IMR-90 (cell line): Measurements from ENCODE around the gene ATP13A1. TPM values are rescaled to one million over a fixed set of nuclear protein-coding genes. Genes with fewer than 3 reads are reported as not detected.

Experiments
- ATAC-seq: fragments of 200-7000 bp; cut with Tn5 transposase; 2 replicates; pipeline ENCODE4 v1.9.1; 2020; ENCODE audit warnings: low read depth, mild to moderate bottlenecking, moderate library complexity
- BruUV-seq: library from RNA; stranded (reverse); fragments of 400-500 nt; replicated peaks from 2 replicates; lab custom pipeline; 2021; lab: Mats Ljungman, UMichigan
- CTCF ChIA-PET: fragments of 300-600 bp; formaldehyde crosslinking; extraction: SDS; loops from one replicate; lab custom pipeline; 2021; ENCODE audit warnings: antibody characterized with exemption; lab: Yijun Ruan, JAX
- POLR2A ChIA-PET: fragments of 300-600 bp; sonication (Branson Sonifier 250); formaldehyde crosslinking; loops from one replicate; lab custom pipeline; 2022; ENCODE audit warnings: antibody characterized with exemption; ENCODE audit not compliant: unreplicated experiment; lab: Charles Lee
- DNase-seq: peaks from one replicate; pipeline ENCODE4 v3.0.0; 2013
- H2AFZ ChIP-seq: replicated peaks from 2 replicates; pipeline ENCODE3; 2013; ENCODE audit warnings: low read length, mild to moderate bottlenecking; ENCODE audit not compliant: poor library complexity
- H2AK5ac ChIP-seq: 2 replicates; pipeline ENCODE4 v1.6.1; 2013; ENCODE audit warnings: low read depth, low read length, inconsistent platforms
- H2AK9ac ChIP-seq: replicated peaks from 2 replicates; pipeline ENCODE3; 2013; ENCODE audit warnings: mild to moderate bottlenecking, low read depth, low read length, moderate library complexity; ENCODE audit not compliant: poor library complexity
- H2BK120ac ChIP-seq: 2 replicates; pipeline ENCODE4 v1.6.1; 2013; ENCODE audit warnings: low read depth, low read length, inconsistent platforms
- H2BK15ac ChIP-seq: 3 replicates; pipeline ENCODE4 v1.6.1; 2013; ENCODE audit warnings: low read depth, low read length, inconsistent platforms
- H2BK20ac ChIP-seq: 2 replicates; pipeline ENCODE4 v1.6.1; 2013; ENCODE audit warnings: low read depth, mild to moderate bottlenecking, inconsistent platforms, low read length, moderate library complexity
- H2BK5ac ChIP-seq: 2 replicates; pipeline ENCODE4 v1.6.1; 2013; ENCODE audit warnings: mild to moderate bottlenecking, low read depth, low read length, inconsistent platforms; ENCODE audit not compliant: poor library complexity, severe bottlenecking
- H3K14ac ChIP-seq: replicated peaks from 2 replicates; pipeline ENCODE4 v1.6.1; 2013; ENCODE audit warnings: low read depth, low read length, inconsistent platforms
- H3K18ac ChIP-seq: 2 replicates; pipeline ENCODE4 v1.6.1; 2013; ENCODE audit warnings: low read depth, low read length, control low read depth
- H3K23ac ChIP-seq: 2 replicates; pipeline ENCODE4 v1.6.1; 2013; ENCODE audit warnings: low read depth, low read length, inconsistent platforms
- H3K27ac ChIP-seq: 2 replicates; pipeline ENCODE4 v1.5.1; 2013; ENCODE audit warnings: mild to moderate bottlenecking, control low read depth, low read length; ENCODE audit not compliant: insufficient read depth
- H3K27me3 ChIP-seq: 2 replicates; pipeline ENCODE4 v1.6.1; 2013; ENCODE audit warnings: low read length; ENCODE audit not compliant: control insufficient read depth, insufficient read depth
- H3K36me3 ChIP-seq: 2 replicates; pipeline ENCODE4 v1.6.1; 2013; ENCODE audit warnings: low read length, mixed read lengths; ENCODE audit not compliant: control insufficient read depth, insufficient read depth
- H3K4ac ChIP-seq: 2 replicates; pipeline ENCODE4 v1.6.1; 2013; ENCODE audit warnings: low read depth, low read length, inconsistent platforms
- H3K4me1 ChIP-seq: 2 replicates; pipeline ENCODE4 v1.6.1; 2013; ENCODE audit warnings: low read length, mixed read lengths; ENCODE audit not compliant: control insufficient read depth, insufficient read depth
- H3K4me2 ChIP-seq: 2 replicates; pipeline ENCODE4 v1.6.1; 2013; ENCODE audit warnings: low read depth, mild to moderate bottlenecking, control low read depth, low read length, moderate library complexity
- H3K4me3 ChIP-seq: 2 replicates; pipeline ENCODE4 v1.5.1; 2013; ENCODE audit warnings: low read depth, mild to moderate bottlenecking, control low read depth, low read length, moderate library complexity; ENCODE audit not compliant: insufficient read depth
- H3K56ac ChIP-seq: 2 replicates; pipeline ENCODE4 v1.6.1; 2013; ENCODE audit warnings: low read length, inconsistent platforms; ENCODE audit not compliant: insufficient read depth; ENCODE audit errors: extremely low read depth
- H3K79me1 ChIP-seq, 2 experiments: 2 replicates each; pipeline ENCODE4 v1.6.1; 2013; ENCODE audit warnings: low read length in 2 of 2, inconsistent platforms in 1 of 2, low read depth in 1 of 2
- H3K9ac ChIP-seq: 2 replicates; pipeline ENCODE4 v1.6.1; 2013; ENCODE audit warnings: low read depth, low read length, control low read depth
- H3K9me1 ChIP-seq: 2 replicates; pipeline ENCODE4 v1.6.1; 2013; ENCODE audit warnings: low read length, inconsistent platforms; ENCODE audit not compliant: insufficient read depth
- H3K9me3 ChIP-seq: 2 replicates; pipeline ENCODE4 v1.6.1; 2013; ENCODE audit warnings: low read length; ENCODE audit not compliant: control insufficient read depth, insufficient read depth
- H4K20me1 ChIP-seq: 2 replicates; pipeline ENCODE4 v1.6.1; 2013; ENCODE audit warnings: low read length, inconsistent platforms; ENCODE audit not compliant: insufficient read depth
- H4K5ac ChIP-seq: 2 replicates; pipeline ENCODE4 v1.6.1; 2013; ENCODE audit warnings: mild to moderate bottlenecking, low read depth, low read length, control low read depth
- H4K8ac ChIP-seq, 2 experiments: 2 replicates each; pipeline ENCODE4 v1.6.1; 2013; ENCODE audit warnings: low read depth in 2 of 2, low read length in 2 of 2, control low read depth in 1 of 2, inconsistent platforms in 1 of 2
- H4K91ac ChIP-seq: 2 replicates; pipeline ENCODE4 v1.6.1; 2013; ENCODE audit warnings: low read depth, low read length, inconsistent platforms; ENCODE audit not compliant: insufficient read depth
- BHLHE40 ChIP-seq: fragments of 150-350 bp; IDR thresholded peaks from 2 replicates; pipeline ENCODE4 v1.6.1; 2016; ENCODE audit warnings: mild to moderate bottlenecking, low read depth, low read length
- CEBPB ChIP-seq: IDR thresholded peaks from 2 replicates; pipeline ENCODE4 v1.6.1; 2012; ENCODE audit warnings: low read depth, low read length, improper control_type of control experiment
- CHD1 ChIP-seq: IDR thresholded peaks from 2 replicates; pipeline ENCODE4 v1.6.1; 2012; ENCODE audit warnings: low read depth, low read length, improper control_type of control experiment
- CTCF ChIP-seq: conservative IDR thresholded peaks from 2 replicates; pipeline ENCODE4 v1.5.1; 2012; ENCODE audit warnings: mild to moderate bottlenecking, low read depth, low read length, improper control_type of control experiment
- ELK1 ChIP-seq: fragments of 150-350 bp; IDR thresholded peaks from 2 replicates; pipeline ENCODE4 v1.6.1; 2016; ENCODE audit warnings: low read depth, mild to moderate bottlenecking, low read length, moderate library complexity, borderline replicate concordance
- FOS ChIP-seq: fragments of 150-350 bp; IDR thresholded peaks from 2 replicates; pipeline ENCODE4 v1.6.1; 2016; ENCODE audit warnings: low read depth, low read length
- MAFK ChIP-seq: IDR thresholded peaks from 2 replicates; pipeline ENCODE4 v1.6.1; 2012; ENCODE audit warnings: low read depth, low read length, improper control_type of control experiment
- MAZ ChIP-seq: IDR thresholded peaks from 2 replicates; pipeline ENCODE4 v1.6.1; 2012; ENCODE audit warnings: low read depth, mild to moderate bottlenecking, low read length, improper control_type of control experiment, moderate library complexity, borderline replicate concordance
- MXI1 ChIP-seq: IDR thresholded peaks from 2 replicates; pipeline ENCODE4 v1.6.1; 2012; ENCODE audit warnings: low read depth, mild to moderate bottlenecking, low read length, moderate library complexity, borderline replicate concordance
- NFE2L2 ChIP-seq: fragments of 150-350 bp; IDR thresholded peaks from 2 replicates; pipeline ENCODE4 v1.6.1; 2016; ENCODE audit warnings: low read depth, mild to moderate bottlenecking, low read length
- POLR2A ChIP-seq: IDR thresholded peaks from 2 replicates; pipeline ENCODE4 v1.6.1; 2012; ENCODE audit warnings: mild to moderate bottlenecking, low read depth, low read length
- RAD21 ChIP-seq: IDR thresholded peaks from 2 replicates; pipeline ENCODE4 v1.6.1; 2012; ENCODE audit warnings: low read length, improper control_type of control experiment
- RCOR1 ChIP-seq: IDR thresholded peaks from 2 replicates; pipeline ENCODE4 v1.6.1; 2012; ENCODE audit warnings: mild to moderate bottlenecking, low read length, improper control_type of control experiment; ENCODE audit not compliant: insufficient replicate concordance
- RFX5 ChIP-seq: IDR thresholded peaks from 2 replicates; pipeline ENCODE4 v1.8.0; 2012; ENCODE audit warnings: low read depth, mild to moderate bottlenecking, low read length, moderate library complexity
- SMC3 ChIP-seq: fragments of 150-350 bp; IDR thresholded peaks from 2 replicates; pipeline ENCODE4 v1.6.1; 2016; ENCODE audit warnings: low read depth, mild to moderate bottlenecking, antibody characterized with exemption, low read length, moderate library complexity
- USF2 ChIP-seq: fragments of 150-350 bp; IDR thresholded peaks from 2 replicates; pipeline ENCODE4 v1.6.1; 2017; ENCODE audit warnings: mild to moderate bottlenecking, antibody characterized with exemption, low read length, low read depth
- WGBS, 2 experiments: methylation state at CpG; one replicate each; pipeline versions ENCODE4 v1.1.5 to v1.1.7; 2013; ENCODE audit warnings: missing lambda C conversion rate in 2 of 2; ENCODE audit not compliant: insufficient read length in 1 of 2; ENCODE audit errors: extremely low coverage in 2 of 2; 5-methylcytosine and 5-hydroxymethylcytosine counted together
- dilution Hi-C: fragments of 300-500 bp; cut with HindIII; formaldehyde crosslinking; loops from one replicate; pipeline ENCODE4 v1.14.3; 2018; ENCODE audit warnings: low sequenced_read_pairs; ENCODE audit not compliant: unreplicated experiment
- in situ Hi-C: fragments of 300-500 bp; cut with MboI; formaldehyde crosslinking; loops from 3 replicates; pipeline ENCODE4 v1.14.3; 2019; ENCODE audit warnings: low sequenced_read_pairs, inconsistent platforms, mixed read lengths
- intact Hi-C: fragments of 100-400 bp; cut with micrococcal nuclease; formaldehyde crosslinking; loops from 2 replicates; pipeline ENCODE4 v1.10.0; 2022
- polyA plus RNA-seq, 3 experiments: library from polyadenylated mRNA; depleted of rRNA; stranded (reverse); fragments of >200 nt; gene quantifications; 2 replicates each; pipeline ENCODE4 v1.2.3, GENCODE V29; 2012; ENCODE audit warnings: low replicate concordance in 1 of 3
- total RNA-seq: library from RNA; depleted of rRNA; stranded (reverse); fragments of >200 nt; gene quantifications from 2 replicates; pipeline ENCODE4 v1.2.3, GENCODE V29; 2012

The ATP13A1 gene
- total and polyA plus RNA-seq, 2 of the 4 experiments (the other 2 are of a cell fraction), result 13.3 to 43.8 TPM

GRCh38 chr19:19653597-19654147 lies 9.8 kb downstream of the ATP13A1 start:
- no TSS peak for BruUV-seq
- Histone ChIP-seq H4K20me1 (peaks cover 3% of the 10 kb centered on the region; the same call in 1 of the 2 replicates), H2AK5ac (no peak overlapping the region), H4K5ac (no peak overlapping the region), H2BK20ac (no peak overlapping the region), H3K9ac (no peak overlapping the region), H3K56ac (no peak overlapping the region), H3K4me2 (no peak overlapping the region), H2AK9ac (no peak overlapping the region), H3K4ac (no peak overlapping the region), H2BK5ac (no peak overlapping the region), H3K27ac (no peak overlapping the region), H3K9me1 (peaks cover 3% of the 10 kb centered on the region), H2BK15ac (no peak overlapping the region), H4K91ac (no peak overlapping the region), H3K18ac (no peak overlapping the region), H3K4me1 (no peaks in the 10 kb centered on the region), H3K27me3 (no peaks in the 10 kb centered on the region), H3K23ac (no peak overlapping the region), H3K4me3 (no peak overlapping the region), H3K36me3 (peaks cover 86% of the 10 kb centered on the region), H4K8ac (no peak overlapping the region), H3K9me3 (no peaks in the 10 kb centered on the region), H3K14ac (no peak overlapping the region), H2AFZ (no peak overlapping the region), H3K79me1 (peaks cover 0 to 9% of the 10 kb centered on the region in 2 experiments; a peak in 2 of 4 replicates), H2BK120ac (no peak overlapping the region)
- CTCF ChIA-PET, result no interaction called here
- in situ Hi-C loops, result no loop called here
- dilution Hi-C loops, result no loop called here
- no peak for TF ChIP-seq SMC3
- TF ChIP-seq RFX5, result no peak
- no peak for TF ChIP-seq RAD21
- no peak for TF ChIP-seq USF2
- no peak for TF ChIP-seq POLR2A
- no peak for TF ChIP-seq CHD1
- no peak for TF ChIP-seq CEBPB
- no peak for TF ChIP-seq NFE2L2
- no peak for TF ChIP-seq MAZ
- TF ChIP-seq MXI1, result no peak
- TF ChIP-seq CTCF, result no peak
- TF ChIP-seq BHLHE40, result no peak
- no peak for TF ChIP-seq MAFK
- TF ChIP-seq ELK1, result no peak
- TF ChIP-seq RCOR1, result no peak
- no peak for TF ChIP-seq FOS
- POLR2A ChIA-PET, result no interaction called here
- intact Hi-C loops, result no loop called here
- DNase-seq (no peak), ATAC-seq (no peak)
- 98% methylated on average over 14 of the region's 23 CpGs; no CpG with 5 or more reads in 1 of the 2 experiments for WGBS, 2 experiments
